GM23338 (cell line): ENCODE measurements around the gene RGMB.

Source experiments
- CREB1 ChIP-seq: fragments of 250-450 bp; sonication (Bioruptor Pico); IDR thresholded peaks from 2 replicates; pipeline ENCODE4 v1.5.0; 2020; ENCODE audit warnings: low read depth, mild to moderate bottlenecking, moderate library complexity
- EZH2 ChIP-seq: fragments of 200-600 bp; sonication (generic); IDR thresholded peaks from one replicate; pipeline ENCODE4 v1.8.0; 2017; ENCODE audit warnings: antibody characterized with exemption, mild to moderate bottlenecking, low read depth; ENCODE audit not compliant: unreplicated experiment
- POLR2AphosphoS5 ChIP-seq: IDR thresholded peaks from 2 replicates; pipeline ENCODE4 v1.6.1; 2016; ENCODE audit warnings: antibody characterized with exemption, low read depth
- TF ChIP-seq, protein P1 (sequence below), 2 experiments: fragments of 200-600 bp in 1 of 2; sonication (generic) in 1 of 2; conservative IDR thresholded peaks; 2 replicates each; pipeline versions ENCODE4 v1.5.1 to v1.6.1; 2016 to 2017; ENCODE audit warnings: antibody characterized with exemption in 2 of 2, low read depth in 2 of 2, mild to moderate bottlenecking in 2 of 2, moderate library complexity in 1 of 2

DNA sequence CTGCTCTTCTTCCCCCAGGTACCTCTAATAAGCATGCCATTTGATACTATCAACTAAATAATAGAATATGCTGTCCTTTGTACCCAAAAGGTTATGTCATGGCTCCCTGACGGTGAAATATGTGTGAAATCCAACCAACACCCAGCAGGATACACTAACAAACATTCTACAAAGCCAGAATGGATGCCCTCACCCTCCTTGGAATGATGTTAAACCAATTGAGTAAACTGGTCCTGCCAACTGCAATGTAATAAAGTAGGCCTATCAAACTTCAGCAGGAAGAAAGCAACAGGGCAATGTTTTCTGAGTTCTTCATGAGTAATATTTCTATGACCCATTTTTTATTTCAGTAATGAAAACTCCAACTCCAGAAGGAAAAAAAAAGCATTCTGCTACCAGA lies 24.9 kb downstream of the RGMB start:
- TF ChIP-seq, protein P1, sequence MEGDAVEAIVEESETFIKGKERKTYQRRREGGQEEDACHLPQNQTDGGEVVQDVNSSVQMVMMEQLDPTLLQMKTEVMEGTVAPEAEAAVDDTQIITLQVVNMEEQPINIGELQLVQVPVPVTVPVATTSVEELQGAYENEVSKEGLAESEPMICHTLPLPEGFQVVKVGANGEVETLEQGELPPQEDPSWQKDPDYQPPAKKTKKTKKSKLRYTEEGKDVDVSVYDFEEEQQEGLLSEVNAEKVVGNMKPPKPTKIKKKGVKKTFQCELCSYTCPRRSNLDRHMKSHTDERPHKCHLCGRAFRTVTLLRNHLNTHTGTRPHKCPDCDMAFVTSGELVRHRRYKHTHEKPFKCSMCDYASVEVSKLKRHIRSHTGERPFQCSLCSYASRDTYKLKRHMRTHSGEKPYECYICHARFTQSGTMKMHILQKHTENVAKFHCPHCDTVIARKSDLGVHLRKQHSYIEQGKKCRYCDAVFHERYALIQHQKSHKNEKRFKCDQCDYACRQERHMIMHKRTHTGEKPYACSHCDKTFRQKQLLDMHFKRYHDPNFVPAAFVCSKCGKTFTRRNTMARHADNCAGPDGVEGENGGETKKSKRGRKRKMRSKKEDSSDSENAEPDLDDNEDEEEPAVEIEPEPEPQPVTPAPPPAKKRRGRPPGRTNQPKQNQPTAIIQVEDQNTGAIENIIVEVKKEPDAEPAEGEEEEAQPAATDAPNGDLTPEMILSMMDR (conservative IDR thresholded peaks at IDR 0.05; ENCODE audit: low read depth in 2 of 2): no peak
- TF ChIP-seq EZH2 (no peak), POLR2AphosphoS5 (no peak), CREB1 (CRISPR knock-in tag) (no peak)
